Esophagus mucosa (tissue), 1 donor: ENCODE measurements around the gene KMT2E. TPM values are rescaled to one million over a fixed set of nuclear protein-coding genes. Genes with fewer than 3 reads are reported as not detected.

Source experiments
- ATAC-seq: fragments of 200-7000 bp; cut with Tn5 transposase; one replicate; pipeline ENCODE4 v1.9.1; 2020
- total RNA-seq: library from RNA; stranded (reverse); gene quantifications from one replicate; pipeline ENCODE4 v1.2.4, GENCODE V29; 2023
- donor health status: DM: yes; HTN: yes; CAD: no.

Gene KMT2E
- total RNA-seq, 1 donor from 2014 or later, result 29.0 TPM

DNA sequence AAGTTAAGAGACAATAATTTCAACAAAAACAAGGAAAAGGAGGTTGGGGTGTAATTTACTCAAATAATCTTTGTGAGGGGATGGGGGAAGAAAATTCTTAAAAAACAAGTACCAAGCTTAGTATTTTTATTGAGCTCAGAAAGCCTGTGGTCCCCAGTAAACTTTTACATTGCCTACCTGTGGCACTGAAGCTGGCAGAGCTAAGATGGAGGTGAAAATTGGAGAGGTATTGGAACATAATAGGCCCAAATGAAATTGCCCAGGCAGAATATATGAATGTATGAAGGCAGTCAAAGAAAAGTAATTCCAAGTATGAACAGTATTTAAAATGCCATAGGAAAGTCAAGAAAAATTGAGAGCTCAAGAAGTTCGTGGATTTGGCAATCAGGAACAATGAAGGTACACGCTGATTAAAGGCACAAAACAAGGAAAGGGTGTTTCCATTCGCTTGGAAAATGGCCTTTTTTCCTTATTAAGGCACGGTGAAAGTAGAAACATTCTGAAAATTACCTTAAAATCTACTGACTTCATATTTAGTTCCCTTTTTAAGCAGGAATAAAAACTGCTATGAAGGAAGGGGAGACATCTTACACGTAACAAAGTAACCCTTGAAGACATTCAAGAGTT, 3.4 kb upstream of the KMT2E start:
- ATAC-seq, result no peak

DNA sequence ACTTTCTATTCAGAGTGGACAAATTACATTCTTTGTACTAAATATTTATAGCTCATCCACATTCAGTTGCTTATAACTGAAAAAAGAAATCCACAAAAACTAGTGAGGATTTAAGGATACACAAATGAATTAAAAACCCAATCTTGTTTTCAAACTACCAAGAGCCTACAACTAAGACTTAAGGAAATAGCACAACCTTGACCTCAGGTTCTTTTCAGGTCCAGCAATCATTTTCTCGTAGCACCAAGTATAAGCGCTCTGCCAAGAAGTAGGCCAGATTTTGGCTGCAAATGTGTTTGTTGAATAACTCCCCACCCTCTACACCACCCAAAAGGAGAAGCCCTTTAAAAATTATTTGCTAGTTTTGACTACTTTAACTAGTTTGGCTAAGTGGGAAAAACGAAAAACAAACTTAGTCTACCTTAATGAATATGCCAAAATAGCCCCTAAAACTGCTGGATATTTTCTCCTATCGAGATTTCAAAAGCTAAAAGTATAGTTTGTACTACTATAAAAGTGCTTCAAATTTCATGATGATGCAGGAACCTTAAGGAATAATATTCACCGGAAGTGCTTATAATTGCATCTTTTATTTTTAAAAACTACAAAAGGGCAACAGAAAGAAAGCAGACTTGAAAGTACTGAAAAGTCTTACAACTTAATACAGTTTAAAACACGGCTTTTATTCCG, 2.7 kb upstream of the KMT2E start:
- ATAC-seq, result no peak

DNA sequence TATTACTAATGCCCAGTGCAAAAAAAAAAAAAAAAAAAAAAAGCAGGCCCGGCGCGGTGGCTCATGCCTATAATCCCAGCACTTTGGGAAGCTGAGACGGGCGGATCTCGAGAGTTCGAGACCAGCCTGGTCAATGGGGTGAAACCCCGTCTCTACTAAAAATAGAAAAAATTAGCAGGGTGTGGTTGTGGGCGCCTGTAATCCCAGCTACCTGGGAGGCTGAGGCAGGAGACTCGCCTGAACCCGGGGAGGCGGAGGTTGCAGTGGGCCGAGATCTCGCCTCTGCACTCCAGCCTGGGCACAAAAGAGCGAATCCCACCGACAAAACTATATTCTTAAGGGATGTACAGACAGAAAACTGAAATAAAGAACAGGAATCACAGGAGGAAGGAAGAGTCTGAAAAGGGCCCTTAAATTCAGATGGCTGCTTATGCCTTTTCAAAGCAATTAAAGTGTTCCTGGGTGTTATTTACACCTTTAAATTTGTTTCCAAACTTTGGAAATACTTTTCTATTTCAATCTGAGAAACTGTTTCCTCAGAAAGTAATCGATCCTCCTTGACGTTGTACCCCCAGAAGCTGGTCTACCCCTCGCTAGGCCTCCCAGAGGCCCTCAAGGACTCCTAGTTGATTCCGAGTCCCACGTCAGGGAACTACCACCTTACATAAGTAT, 2.0 kb upstream of the KMT2E start:
- no peak for ATAC-seq

DNA sequence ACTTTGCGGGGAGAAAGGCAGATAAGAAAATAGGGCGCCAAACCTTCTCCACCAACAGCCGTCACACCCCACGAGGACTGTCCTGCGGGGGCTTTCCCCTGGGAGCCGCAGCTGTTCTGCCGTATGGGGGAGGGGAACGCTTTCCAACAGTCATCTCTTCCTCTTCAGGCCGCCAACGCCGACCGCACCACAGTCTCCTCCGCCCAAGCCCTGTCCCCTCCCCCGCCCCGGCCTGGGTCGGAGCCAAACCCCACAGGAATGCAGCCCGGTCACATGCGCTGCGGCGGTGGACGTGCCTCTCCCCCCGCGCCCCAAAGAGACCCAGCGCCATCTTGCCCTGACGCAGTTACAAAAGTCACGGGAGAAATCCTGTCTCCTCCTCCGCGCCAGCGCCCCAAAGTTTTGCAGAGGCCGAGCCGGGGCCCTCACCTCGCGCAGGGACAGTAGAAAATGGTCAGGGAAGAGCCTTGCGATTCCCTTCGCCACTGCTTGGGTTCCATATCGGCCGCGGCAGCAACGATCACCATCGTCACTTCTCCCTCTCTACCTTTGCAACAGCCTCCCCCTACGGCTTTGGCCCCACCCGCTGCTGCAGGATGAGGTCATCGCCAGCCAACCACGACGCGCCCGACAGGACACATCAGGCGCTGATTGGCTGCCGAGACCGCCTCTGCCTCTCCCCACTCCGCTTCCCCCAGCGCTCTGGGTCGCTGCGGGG, 1.3 kb upstream of the KMT2E start:
- peak; percentile 92 for ATAC-seq

DNA sequence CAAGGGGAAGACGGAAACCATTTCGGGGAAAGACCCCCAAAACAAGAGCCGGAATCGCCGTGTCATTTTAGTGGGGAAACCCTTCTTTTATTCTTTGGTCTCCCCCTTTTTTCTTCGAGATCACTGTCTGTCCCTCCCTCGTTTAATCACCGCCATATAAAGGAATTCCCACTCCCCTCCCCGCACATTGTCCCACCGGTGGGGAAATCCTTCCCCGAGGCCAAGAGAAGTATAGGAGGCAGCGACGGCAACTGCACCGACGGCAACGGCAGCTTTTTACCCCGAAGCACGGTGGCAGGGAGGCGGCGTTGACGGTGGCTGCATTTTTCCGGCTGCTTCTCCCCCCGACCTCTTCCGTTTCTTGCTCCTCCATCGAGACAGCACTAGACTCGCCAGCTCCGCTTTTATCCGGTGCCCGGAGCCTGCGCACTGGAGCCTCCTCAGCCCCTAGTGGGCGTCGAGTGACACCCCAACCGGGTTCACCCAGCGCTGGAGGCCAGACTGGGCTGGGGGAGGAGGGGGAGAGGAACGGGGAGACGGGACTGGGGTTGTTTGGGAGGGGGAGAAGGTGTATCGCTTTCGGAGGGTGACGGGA, 687 bp upstream of the KMT2E start:
- ATAC-seq, result peak; percentile 85

DNA sequence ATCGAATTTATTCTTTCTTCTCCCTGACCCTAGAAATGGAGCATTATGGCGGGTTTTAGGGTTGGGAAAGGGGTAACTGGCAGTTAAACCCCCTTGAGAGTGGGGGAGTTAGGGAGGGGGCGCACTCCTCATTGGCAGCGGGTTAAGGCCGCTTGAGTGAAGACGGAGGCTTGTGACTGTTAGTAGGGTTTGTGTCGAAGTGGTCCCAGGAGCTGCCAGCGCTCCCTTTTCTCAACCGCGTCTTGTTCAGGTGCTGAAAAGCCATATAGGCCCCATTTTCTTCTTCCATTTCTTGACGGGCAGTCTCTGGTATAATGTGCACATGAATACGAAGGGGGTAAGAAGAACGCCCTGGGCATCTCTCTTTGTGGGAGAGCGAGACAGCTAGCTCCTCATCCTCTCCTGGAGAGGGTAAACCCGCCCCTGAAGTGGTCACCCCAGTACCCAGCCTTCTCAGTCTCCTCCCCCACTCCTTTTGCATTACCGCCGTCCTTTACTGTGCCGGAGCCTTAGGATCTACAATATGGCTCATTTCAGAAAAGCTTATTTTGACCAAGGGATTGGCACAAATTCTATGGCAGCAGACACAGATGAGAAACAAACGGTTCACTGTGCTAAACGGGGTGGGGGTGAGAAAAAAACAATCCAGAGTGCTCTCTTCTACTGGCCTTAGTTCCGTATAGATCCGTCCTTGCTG, 836 bp downstream of the KMT2E start:
- ATAC-seq, result no peak

DNA sequence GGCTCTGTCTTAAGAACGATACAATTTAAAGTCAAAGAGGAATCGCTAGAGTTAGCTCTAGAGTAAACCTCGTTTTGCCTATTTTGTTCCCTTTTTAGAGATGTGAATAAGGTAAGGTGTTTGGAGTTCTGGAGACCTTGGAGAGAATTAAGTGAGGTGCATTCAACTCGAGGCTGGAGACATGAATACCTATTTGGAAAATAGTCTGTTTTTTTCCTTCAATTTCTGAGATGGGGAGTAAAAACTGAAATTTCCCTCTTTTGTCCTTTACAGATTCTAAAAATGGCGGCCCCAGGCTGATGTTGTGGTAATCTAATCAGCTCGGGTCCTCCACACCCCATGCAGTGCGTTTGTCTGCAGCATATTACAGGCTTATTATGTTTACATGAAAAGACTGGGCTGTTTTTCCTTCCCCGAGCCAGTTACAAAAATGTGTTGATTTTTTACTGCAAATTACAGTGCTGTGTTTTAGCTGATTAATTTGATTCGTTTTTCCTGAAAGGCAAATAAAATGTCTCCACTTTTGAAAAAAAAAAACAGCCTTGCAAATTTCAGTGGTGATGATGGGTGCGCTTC, 1.5 kb downstream of the KMT2E start:
- no peak for ATAC-seq

DNA sequence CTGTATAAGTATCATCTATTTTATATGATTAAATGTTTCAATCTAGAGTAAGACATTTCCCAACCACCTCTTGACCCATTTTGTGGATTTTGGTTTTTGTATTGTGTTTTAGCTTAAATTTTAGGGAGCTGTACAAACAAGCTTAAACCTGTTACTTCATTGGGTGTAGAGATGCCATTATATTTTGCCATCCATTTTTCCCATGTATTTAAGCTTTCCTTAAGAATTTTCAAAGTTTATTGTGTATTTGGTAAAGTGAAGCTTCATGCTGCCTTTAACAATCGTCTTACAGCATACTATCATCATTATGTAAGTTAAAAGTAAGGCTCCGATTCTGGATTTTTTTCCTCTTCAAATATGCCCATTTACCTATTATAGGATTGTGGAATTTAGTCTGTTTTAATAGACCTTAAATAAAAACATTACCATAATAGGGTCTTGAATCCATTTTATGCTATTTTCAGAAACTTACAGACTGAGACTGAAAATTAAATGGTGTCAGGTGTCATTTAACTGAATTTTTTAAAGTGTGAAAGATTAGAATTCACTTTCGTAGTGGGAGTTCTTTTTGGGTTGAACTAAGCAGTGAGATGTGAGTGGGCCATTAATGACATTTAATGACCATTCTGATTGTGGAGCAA, 2.2 kb downstream of the KMT2E start:
- no peak for ATAC-seq

DNA sequence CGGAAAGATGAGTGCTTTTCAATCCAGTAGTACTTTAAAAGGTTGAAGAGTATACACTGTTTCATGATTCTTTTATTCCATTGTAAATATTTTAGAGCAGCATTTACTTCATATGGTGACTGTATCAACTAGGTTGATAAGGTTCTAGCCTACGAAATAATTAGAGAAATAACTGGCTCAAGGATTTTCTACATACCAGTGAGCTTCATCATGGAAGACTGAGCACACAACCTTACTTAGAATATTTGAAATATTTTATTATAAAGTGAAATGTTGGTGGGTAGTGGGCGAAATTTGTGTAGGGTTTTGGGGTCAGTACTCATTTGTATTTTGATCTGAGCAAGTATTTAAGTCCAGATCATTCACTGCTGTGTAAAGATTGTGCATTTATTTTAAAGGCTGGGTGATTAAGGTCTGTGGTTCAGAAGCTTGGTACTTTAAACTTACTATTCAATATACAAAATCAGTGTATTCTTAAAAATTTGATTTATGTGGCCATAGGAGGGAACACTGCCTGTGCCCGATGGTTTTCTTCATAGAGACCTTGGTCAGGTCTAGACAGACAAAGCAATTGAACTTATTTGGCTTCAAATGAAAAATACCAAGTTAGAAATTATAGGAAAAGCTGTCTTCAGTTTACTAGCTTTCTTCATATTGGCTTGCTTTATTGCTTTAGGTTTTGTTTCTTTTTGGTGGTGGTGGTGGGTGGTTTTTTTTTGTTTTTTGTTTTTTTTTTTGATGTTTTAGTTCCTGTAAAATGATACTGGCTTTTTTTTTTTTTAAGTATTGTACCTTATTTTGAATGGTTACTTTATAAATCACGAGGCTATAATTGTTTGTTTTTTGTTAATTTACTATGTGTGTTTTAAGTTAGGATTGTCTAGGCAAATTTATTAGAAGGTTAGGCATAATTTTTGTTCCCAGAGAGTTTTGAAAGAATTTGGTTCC, 3.0 kb downstream of the KMT2E start:
- ATAC-seq, result no peak

DNA sequence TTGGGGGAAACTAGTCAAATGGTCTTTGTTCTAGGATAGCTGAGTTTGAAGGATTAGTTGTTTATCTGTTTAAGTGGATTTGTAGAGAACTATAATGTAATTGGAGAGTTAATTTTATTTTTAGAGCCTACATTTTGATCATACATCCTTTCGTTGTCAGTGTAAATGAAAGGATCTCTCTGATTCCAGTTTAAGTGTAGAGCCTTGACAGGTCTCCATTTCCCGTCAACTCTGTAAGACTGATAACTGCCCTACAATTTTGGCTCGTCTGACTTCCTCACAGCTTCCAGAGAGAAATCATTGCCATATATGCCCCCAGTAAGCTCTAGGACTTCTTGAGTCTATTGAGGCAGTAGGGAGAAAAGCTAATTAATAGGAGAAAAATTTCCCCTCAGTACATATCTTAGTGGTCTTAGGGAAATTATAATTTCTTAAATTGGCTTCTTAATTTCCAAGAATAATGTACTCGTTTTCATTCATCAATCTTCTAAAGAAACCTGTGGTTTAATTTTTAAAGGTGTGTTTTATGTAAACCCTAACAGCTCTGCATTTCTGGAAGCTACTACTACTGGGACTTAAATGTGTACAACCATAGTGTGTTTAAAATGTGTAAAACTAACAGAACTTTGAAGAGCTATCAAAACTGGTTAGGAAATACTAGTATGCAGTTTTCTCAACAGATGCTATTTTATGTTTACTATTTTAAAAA, 3.8 kb downstream of the KMT2E start:
- no peak for ATAC-seq

DNA sequence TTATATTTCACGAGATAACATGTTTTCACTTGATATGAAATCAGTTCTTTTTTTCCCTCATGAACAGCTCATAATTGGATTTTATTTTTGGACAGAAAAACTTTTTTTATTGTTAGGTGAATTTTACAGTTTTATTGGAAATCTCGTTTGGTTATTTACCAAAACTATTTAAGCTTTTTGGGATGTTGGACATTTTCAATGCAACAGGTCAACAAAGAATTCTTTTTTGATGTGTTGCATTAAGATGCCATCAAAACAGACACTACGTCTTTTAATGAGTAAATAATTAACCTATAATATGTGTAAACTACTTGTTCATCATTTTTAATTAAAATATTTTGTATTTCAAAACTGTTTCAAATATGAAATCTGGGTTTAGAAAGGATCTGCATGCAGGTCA, 5.3 kb downstream of the KMT2E start:
- no peak for ATAC-seq

DNA sequence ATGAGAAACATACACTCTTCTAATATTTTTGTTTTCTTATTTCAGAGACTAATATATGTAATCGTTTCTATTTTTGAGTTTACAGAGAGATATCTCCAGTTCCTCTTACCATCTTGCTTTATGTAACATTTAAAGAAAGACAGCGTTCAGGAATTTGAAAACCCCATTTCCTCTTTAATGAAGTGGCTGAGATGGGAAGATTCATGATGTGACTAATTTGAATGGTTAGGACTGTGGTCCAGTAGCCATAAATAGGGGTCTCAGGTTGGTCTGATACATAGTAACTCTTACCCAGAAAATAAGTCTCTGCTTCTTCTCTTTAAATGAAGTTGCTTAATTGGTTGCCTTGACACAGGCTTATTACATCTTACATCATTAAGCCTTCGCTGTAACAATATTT, 6.9 kb downstream of the KMT2E start:
- ATAC-seq, result no peak

DNA sequence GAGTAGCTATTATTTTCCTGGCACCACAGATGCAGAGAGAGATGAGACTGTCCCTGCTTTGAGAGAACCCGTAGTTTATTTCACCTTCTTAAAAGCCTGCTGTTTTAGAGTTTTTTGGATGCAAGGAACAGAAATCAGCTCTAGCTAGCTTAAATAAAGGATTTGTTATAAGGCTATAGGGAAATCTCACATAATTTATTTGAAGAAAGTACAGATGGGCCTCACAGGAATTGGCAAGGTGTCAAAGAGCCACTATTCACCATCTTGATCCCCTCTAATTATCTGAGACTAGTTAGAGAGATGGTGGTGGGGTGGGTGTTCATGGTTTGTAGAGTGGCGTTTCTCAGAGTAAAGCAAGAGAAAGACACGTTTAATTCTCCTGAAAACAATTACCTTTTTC, 7.3 kb downstream of the KMT2E start:
- no peak for ATAC-seq

DNA sequence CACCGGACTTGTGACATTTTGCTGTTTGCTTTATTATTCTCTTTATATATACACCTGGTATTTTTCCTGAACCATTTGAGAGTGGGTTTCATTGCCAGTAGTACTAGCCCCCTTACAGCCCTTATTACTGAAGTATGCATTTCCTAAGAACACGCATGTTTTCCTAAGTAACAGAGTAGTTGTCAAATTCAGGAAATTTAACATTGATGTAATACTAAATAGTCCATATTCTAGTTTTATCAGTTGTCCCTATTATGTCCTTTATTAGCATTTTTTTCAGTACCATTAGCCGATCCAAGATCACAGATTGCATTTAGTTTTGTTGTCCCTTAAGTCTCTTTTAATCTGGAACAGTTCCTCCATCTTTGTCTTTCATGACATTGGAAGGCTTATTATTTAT, 8.0 kb downstream of the KMT2E start:
- no peak for ATAC-seq

DNA sequence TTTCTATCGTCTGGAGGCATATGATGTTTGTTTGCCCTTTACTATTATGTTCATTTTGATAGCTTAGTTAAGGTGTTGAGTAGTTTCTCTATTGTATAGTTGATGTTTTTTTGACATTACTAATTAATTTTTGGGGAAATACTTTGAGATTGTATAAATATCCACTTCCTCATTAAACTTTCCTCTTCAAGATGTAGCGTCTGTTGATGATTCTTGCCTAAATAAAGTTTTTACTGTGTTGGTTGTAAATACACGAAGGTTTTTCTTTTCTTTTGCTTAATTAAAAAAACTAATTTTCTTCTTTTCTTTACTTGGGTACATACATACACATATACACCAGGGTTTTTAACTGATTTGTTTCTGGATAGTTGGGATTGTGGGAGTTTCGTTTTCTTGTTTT, 8.5 kb downstream of the KMT2E start:
- no peak for ATAC-seq

DNA sequence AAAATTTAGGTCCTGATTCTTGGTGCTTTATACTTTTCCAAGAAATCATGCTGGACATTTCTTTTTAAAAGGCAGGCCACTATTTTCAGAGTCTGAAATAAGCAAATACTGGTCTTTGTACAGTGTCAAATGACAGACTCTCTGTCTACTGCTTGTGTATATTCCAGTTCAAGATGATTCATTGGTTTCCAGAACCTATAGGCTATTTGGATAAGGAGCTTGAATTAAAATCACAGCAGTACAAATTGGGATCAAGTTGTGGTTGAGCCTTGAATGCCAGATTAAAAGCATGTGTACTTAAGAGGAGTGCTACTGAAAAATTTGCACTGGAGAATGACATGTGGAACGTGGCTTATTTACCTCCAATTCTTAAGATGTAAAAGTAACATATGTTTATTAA, 10.7 kb downstream of the KMT2E start:
- ATAC-seq, result peak; percentile 84

DNA sequence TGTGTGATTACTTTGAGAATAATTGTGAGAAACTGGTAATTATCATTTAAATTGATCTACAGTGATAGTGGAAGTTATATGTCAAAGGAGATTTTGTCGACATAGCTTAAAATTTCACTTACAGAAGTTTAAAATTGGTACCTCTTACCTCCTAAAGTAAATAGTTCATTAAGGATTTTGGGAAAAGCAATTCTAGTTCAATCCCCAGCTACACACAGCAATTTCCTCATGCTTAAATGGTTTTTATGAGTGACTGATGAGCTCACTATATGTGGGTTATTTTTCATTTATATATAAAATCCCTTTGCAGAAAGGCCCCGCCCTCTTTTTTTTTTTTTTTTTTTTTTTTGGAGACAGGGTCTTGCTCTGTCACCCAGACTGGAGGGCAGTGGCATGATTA, 12.7 kb downstream of the KMT2E start:
- ATAC-seq, result no peak

DNA sequence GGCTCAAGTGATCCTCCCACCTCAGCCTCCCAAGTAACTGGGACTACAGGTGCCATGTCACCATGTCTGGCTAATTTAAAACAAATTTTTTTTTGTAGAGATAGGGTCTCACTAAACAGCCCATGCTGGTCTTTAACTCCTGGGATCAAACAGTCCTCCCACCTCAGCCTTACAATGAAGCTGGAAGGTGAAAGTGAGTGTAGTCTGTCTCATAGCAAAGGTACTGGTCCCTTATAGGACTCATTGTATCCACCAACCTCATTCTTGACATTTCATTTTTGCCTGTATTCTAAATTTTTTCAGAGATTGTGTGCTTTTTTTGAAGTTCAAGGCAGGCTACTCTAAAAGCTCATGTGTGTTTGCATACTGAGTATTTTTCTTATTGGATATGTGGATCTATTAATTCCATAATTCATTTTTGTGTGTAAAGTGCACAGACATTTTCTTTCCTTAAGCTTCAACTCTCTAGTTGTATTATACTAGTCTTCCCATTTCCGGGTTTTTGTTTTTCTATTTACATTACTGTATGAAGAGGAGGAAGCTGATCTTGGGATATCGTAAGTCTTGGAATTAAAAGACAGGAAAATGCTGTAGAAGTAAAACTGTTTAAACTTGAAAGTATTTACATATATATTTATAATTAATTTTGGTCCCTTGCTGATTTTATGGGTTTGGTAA, 13.3 kb downstream of the KMT2E start:
- ATAC-seq, result no peak

DNA sequence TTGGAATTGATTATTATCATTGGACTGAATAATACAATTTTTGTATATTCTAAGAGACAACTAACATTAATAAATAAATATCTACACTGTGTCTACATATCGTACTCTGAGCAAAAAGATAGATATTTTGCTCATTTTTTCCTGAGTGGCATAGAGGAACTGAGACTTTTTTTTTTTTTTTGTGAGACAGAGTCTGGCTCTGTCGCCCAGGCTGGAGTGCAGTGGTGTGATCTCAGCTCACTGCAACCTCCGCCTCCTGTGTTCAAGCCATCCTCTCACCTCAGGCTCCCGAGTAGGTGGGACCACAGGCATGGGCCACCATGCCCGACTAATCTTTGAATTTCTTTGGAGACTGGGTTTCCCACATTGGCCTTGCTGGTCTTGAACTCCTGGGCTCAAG, 14.0 kb downstream of the KMT2E start:
- no peak for ATAC-seq
